ENCODE data around the gene ERBIN. TPM values are rescaled to one million over a fixed set of nuclear protein-coding genes. Genes with fewer than 3 reads are reported as not detected.

ERBIN gene
- total and polyA plus RNA-seq, 2 of the 8 experiments (the other 6 are each of a cell fraction or from before 2014, with no cell fraction given): 7.7 to 33.2 TPM

DNA sequence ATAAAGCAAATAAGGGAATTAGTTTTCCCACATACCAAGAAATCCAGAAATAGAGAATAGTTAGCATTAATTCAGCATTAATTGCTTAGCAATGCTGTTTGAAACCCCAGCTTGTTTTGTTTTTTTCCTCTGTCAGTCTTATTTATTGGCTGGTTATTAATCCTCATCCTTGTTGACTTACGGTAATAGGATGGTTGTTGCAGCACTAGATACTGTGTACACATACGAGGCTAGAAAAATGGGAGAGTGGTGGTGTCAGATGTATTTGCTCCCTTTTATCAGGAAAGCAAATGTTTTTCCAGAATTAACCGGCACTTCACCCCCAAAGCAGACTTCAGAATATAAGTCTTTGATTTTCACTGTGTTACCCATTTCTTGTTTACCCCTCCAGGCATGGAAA lies 60.4 kb downstream of the ERBIN start (continued):
- TF ChIP-seq EGR1 (IDR thresholded peaks at IDR 0.05; ENCODE audit: borderline replicate concordance, low read depth, low read length): no peak
- TF ChIP-seq GTF2F1 (IDR thresholded peaks at IDR 0.05; ENCODE audit: borderline replicate concordance, low read depth, low read length): no peak
